Natural killer cell (primary cell): ENCODE measurements around the gene PDHX. TPM values are rescaled to one million over a fixed set of nuclear protein-coding genes. Genes with fewer than 3 reads are reported as not detected.
A peak's percentile ranks its signal among the peaks of the same experiment; 100 is the strongest.

Experiments used
- ATAC-seq, 3 donors: fragments of 150-1000 bp in 2 of 3; fragments of 200-7000 bp in 1 of 3; cut with Tn5 transposase; 1 replicate in 1 of 3; 2 replicates in 2 of 3; pipeline ENCODE4 v1.10.0; 2021; ENCODE audit warnings: mild to moderate bottlenecking in 2 of 3, moderate library complexity in 2 of 3
- DNase-seq, 2 donors: peaks; one replicate each; pipeline versions ENCODE4 v3.0.0 to v3.0.0-alpha.2; 2013 to 2021; ENCODE audit warnings: mixed read lengths in 1 of 2
- H3K27ac ChIP-seq: one replicate; pipeline ENCODE4 v1.5.1; 2013; ENCODE audit warnings: mild to moderate bottlenecking, low read length
- H3K27me3 ChIP-seq: one replicate; pipeline ENCODE4 v1.6.1; 2013; ENCODE audit warnings: low read length; ENCODE audit not compliant: control insufficient read depth, insufficient read depth
- H3K36me3 ChIP-seq: one replicate; pipeline ENCODE4 v1.6.1; 2013; ENCODE audit warnings: low read length; ENCODE audit not compliant: control insufficient read depth, insufficient read depth
- H3K4me1 ChIP-seq: one replicate; pipeline ENCODE4 v1.6.1; 2013; ENCODE audit warnings: low read length; ENCODE audit not compliant: control insufficient read depth, insufficient read depth
- H3K4me3 ChIP-seq: one replicate; pipeline ENCODE4 v1.5.1; 2013; ENCODE audit warnings: low read length
- H3K9me3 ChIP-seq: one replicate; pipeline ENCODE4 v1.6.1; 2013; ENCODE audit warnings: low read length; ENCODE audit not compliant: control insufficient read depth, insufficient read depth
- H3K27ac Mint-ChIP-seq, 2 donors: one replicate each; pipeline ENCODE4 v1.8.0; 2022; ENCODE audit warnings: mild to moderate bottlenecking in 2 of 2, mixed read lengths in 2 of 2, moderate library complexity in 1 of 2
- H3K27me3 Mint-ChIP-seq, 2 donors: one replicate each; pipeline ENCODE4 v1.8.0; 2022; ENCODE audit warnings: low read depth in 2 of 2, mixed read lengths in 2 of 2
- H3K36me3 Mint-ChIP-seq: one replicate; pipeline ENCODE4 v1.8.0; 2022; ENCODE audit warnings: mixed read lengths
- H3K4me1 Mint-ChIP-seq, 2 donors: one replicate each; pipeline ENCODE4 v1.8.0; 2022; ENCODE audit warnings: mixed read lengths in 2 of 2
- H3K4me3 Mint-ChIP-seq: one replicate; pipeline ENCODE4 v1.8.0; 2022; ENCODE audit warnings: mild to moderate bottlenecking, moderate library complexity, mixed read lengths
- H3K9me3 Mint-ChIP-seq, 2 donors: one replicate each; pipeline ENCODE4 v1.8.0; 2022; ENCODE audit warnings: mixed read lengths in 2 of 2
- whole genome bisulfite sequencing: methylation state at CpG from one replicate; pipeline ENCODE4 v1.1.7; 2013; ENCODE audit warnings: missing lambda C conversion rate; ENCODE audit not compliant: insufficient coverage; 5-methylcytosine and 5-hydroxymethylcytosine counted together
- intact Hi-C: fragments of 100-400 bp; cut with micrococcal nuclease; formaldehyde crosslinking; loops from one replicate; pipeline ENCODE4 v1.14.2; 2022
- total RNA-seq, 4 donors: library from RNA; stranded (reverse); fragments of 120-200 nt in 1 of 4; gene quantifications; one replicate each; pipeline versions ENCODE4 v1.2.3 to v1.2.4, GENCODE V29; 2013 to 2022
- TF ChIP-seq, protein P1 (sequence below): fragments of 200-600 bp; IDR thresholded peaks from one replicate; pipeline ENCODE4 v1.8.0; 2022; ENCODE audit warnings: antibody characterized with exemption

Gene PDHX
- total RNA-seq, 3 donors from 2014 or later (not counting 1 experiment from before 2014, with no cell fraction given), result 18.3 to 27.1 (median 20.9) TPM

DNA sequence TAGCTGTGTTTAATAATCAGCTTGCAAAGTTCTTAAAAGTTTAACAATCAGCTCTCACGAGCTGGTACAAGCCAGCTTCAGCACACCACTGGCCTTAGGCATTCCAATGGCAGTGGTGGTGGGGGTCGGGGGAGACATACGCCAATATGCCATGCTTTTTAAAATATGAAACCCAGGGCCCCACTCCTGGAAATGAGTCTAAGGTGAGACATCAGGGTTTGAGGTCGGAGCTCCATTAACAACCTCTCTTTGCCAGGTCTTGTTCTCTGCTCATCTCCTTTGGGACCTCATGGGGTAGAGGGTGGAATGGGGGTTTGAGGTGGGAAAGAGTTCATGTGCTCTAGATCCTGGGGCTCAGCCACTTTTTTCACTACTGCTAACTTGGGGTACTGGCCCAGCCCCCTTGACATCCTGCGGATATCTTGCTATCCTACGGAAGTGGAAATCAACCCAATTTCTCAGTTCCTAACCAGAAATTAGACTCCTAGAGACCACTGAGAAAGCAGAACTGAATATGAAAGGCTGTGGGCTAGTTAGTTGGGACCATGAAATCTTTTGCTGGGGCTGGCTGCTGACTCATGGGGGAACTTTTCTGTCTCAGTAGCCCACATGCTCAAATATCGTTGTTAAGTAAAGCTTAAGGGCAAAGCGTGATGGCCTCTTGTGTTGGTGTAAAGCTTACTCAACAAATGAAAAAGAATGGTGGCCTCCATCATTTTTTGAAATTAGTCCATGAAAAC, 90.1 kb downstream of the PDHX start:
- intact Hi-C loops, result no loop called here
- Mint-ChIP-seq H3K27ac (peak overlapping the region in 1 of 2 donors; percentile 61), H3K4me1 (peaks cover 4 to 5% of the 10 kb centered on the region in 2 donors), H3K9me3 (no peaks in the 10 kb centered on the region), H3K36me3 (no peaks in the 10 kb centered on the region), H3K4me3 (no peak overlapping the region), H3K27me3 (no peaks in the 10 kb centered on the region)
- ATAC-seq, result peak; percentile 57 to 70 (median 67)
- H3K27ac ChIP-seq, result no peak overlapping the region
- H3K9me3 ChIP-seq, result no peaks in the 10 kb centered on the region
- no peaks in the 10 kb centered on the region for H3K36me3 ChIP-seq
- no peak overlapping the region for H3K4me3 ChIP-seq
- H3K4me1 ChIP-seq, result no peaks in the 10 kb centered on the region
- TF ChIP-seq, protein P1, sequence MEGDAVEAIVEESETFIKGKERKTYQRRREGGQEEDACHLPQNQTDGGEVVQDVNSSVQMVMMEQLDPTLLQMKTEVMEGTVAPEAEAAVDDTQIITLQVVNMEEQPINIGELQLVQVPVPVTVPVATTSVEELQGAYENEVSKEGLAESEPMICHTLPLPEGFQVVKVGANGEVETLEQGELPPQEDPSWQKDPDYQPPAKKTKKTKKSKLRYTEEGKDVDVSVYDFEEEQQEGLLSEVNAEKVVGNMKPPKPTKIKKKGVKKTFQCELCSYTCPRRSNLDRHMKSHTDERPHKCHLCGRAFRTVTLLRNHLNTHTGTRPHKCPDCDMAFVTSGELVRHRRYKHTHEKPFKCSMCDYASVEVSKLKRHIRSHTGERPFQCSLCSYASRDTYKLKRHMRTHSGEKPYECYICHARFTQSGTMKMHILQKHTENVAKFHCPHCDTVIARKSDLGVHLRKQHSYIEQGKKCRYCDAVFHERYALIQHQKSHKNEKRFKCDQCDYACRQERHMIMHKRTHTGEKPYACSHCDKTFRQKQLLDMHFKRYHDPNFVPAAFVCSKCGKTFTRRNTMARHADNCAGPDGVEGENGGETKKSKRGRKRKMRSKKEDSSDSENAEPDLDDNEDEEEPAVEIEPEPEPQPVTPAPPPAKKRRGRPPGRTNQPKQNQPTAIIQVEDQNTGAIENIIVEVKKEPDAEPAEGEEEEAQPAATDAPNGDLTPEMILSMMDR, result no peak
- H3K27me3 ChIP-seq, result no peaks in the 10 kb centered on the region
- peak in 1 of 2 donors; percentile 59 for DNase-seq
- 65% methylated on average over 8 of the region's 8 CpGs for WGBS

DNA sequence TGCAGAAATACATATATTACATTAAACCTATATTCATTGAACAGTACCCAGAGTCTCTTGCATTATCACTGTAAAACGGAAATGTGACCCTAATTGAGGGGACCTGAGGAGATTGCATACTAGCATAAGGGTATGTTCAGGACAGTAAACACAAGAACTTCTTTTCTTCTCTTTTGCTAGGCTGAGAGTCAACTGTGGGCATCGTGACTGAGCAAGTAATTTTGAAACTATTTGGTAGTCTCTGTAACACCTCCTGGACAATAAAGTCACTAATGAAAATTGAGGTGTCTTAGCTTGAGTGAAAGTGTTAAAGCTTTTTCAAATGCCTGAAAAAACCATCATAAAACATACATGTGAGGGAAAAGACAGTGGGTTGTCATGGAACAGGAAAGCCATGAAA, 90.9 kb downstream of the PDHX start:
- Histone ChIP-seq H3K9me3 (no peaks in the 10 kb centered on the region), H3K27me3 (no peaks in the 10 kb centered on the region), H3K4me1 (peaks cover 5% of the 10 kb centered on the region), H3K27ac (no peak overlapping the region), H3K4me3 (no peak overlapping the region), H3K36me3 (no peaks in the 10 kb centered on the region)
- TF ChIP-seq, protein P1, result no peak
- H3K4me3 Mint-ChIP-seq, result no peak overlapping the region
- 78% methylated on average over 1 of the region's 2 CpGs for WGBS
- H3K27ac Mint-ChIP-seq, result no peak overlapping the region
- no peaks in the 10 kb centered on the region for H3K9me3 Mint-ChIP-seq
- peaks cover 6% of the 10 kb centered on the region in 2 donors for H3K4me1 Mint-ChIP-seq
- no peak for DNase-seq
- ATAC-seq, result no peak
- H3K36me3 Mint-ChIP-seq, result no peaks in the 10 kb centered on the region
- intact Hi-C loops, result no loop called here
- H3K27me3 Mint-ChIP-seq, result no peaks in the 10 kb centered on the region

DNA sequence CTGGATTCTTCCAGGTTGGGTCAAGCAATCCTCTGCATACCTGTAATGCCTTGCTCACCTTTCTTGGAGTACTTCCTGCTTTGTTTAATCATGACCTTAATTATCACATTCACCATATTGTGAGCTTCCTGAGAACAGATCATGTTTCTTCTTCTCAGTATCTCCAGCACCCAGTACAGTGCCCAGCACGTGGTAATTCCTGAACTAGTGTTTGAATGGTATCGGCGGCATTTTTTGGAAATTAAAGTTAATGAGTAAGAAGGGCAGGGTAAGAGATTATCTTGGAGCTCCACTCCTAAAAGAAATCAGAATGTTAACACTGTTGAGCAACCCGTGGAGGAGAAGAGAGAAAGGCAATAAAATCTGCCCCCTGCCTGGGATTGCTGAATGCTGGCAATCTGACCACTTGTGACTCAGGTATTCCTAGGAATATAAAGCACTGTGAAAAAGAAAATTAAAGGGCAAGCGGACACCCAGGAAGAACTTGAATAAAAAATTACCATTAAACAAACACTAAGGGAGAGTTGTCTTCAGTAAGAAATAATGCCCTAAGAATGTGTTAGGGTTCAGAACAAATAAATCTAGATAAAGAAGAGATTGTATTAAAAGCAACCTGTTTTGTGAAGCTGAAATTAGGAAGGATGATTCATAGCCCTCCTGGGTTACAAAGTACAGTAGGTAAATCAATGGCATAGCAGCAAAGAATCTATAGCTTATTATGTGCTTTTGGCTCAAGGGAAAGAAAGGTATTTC, 92.9 kb downstream of the PDHX start:
- H3K27me3 Mint-ChIP-seq, result no peaks in the 10 kb centered on the region
- H3K4me1 ChIP-seq, result peaks cover 21% of the 10 kb centered on the region
- TF ChIP-seq, protein P1, result no peak
- peaks cover 22 to 23% of the 10 kb centered on the region in 2 donors for H3K4me1 Mint-ChIP-seq
- H3K4me3 Mint-ChIP-seq, result no peak overlapping the region
- intact Hi-C loops, result no loop called here
- DNase-seq, result no peak
- no peak for ATAC-seq
- H3K36me3 Mint-ChIP-seq, result no peaks in the 10 kb centered on the region
- no peaks in the 10 kb centered on the region for H3K27me3 ChIP-seq
- no peaks in the 10 kb centered on the region for H3K36me3 ChIP-seq
- no peaks in the 10 kb centered on the region for H3K9me3 ChIP-seq
- WGBS, result 95% methylated on average over 4 of the region's 5 CpGs
- no peak overlapping the region for H3K27ac Mint-ChIP-seq
- H3K4me3 ChIP-seq, result no peak overlapping the region
- no peak overlapping the region for H3K27ac ChIP-seq
- H3K9me3 Mint-ChIP-seq, result no peaks in the 10 kb centered on the region
